Activated CD4-positive, alpha-beta memory T cell treated with anti-CD3 and anti-CD28 coated beads, Interleukin-2, amount 10 ng/mL, durations not matched to agents 7 days and 5 days (primary cell): ENCODE measurements around the gene GBP2. TPM values are rescaled to one million over a fixed set of nuclear protein-coding genes. Genes with fewer than 3 reads are reported as not detected.

Experiments
- CTCF ChIA-PET: fragments of 350-600 bp; sonication (Branson Sonifier 250); formaldehyde crosslinking; loops from one replicate; lab custom pipeline; 2021; ENCODE audit warnings: antibody characterized with exemption, inconsistent platforms; lab: Charles Lee
- POLR2A ChIA-PET: fragments of 350-600 bp; sonication (Branson Sonifier 250); formaldehyde crosslinking; loops from one replicate; lab custom pipeline; 2021; ENCODE audit warnings: antibody characterized with exemption; lab: Charles Lee
- DNase-seq: peaks from one replicate; pipeline ENCODE4 v3.0.0-alpha.2; 2020
- H3K27ac Mint-ChIP-seq: one replicate; pipeline ENCODE4 v1.8.0; 2021; ENCODE audit warnings: mild to moderate bottlenecking, mixed read lengths
- H3K27me3 Mint-ChIP-seq: one replicate; pipeline ENCODE4 v1.8.0; 2021; ENCODE audit warnings: mixed read lengths
- H3K36me3 Mint-ChIP-seq: one replicate; pipeline ENCODE4 v1.8.0; 2021; ENCODE audit warnings: low read depth, mixed read lengths
- H3K4me1 Mint-ChIP-seq: one replicate; pipeline ENCODE4 v1.8.0; 2021; ENCODE audit warnings: mixed read lengths
- H3K4me3 Mint-ChIP-seq: one replicate; pipeline ENCODE4 v1.8.0; 2021; ENCODE audit warnings: mild to moderate bottlenecking, mixed read lengths
- H3K9me3 Mint-ChIP-seq: one replicate; pipeline ENCODE4 v1.8.0; 2021; ENCODE audit warnings: mixed read lengths
- total RNA-seq, 2 experiments: library from RNA; stranded (reverse); gene quantifications; one replicate each; pipeline ENCODE4 v1.2.3, GENCODE V29; 2021

The GBP2 gene
- total RNA-seq, 2 experiments from 2014 or later, result 280 to 281 TPM

- POLR2A ChIA-PET, result interaction anchor here (0.7 to 0.9 kb wide), 2 partner anchors 12 to 84 kb away, joined by 3 read pairs; partner anchors contain the start of gene GBP4
- Mint-ChIP-seq H3K4me1 (peaks cover 22% of the 10 kb centered on the region), H3K36me3 (peaks cover 57% of the 10 kb centered on the region), H3K9me3 (no peaks in the 10 kb centered on the region), H3K27ac (no peak overlapping the region), H3K4me3 (no peak overlapping the region), H3K27me3 (no peaks in the 10 kb centered on the region)
- DNase-seq, result no peak
- CTCF ChIA-PET, result interaction anchor here (0.6 kb wide), 1 partner anchor 1189 kb away, joined by 4 read pairs; no protein-coding TSS in a partner anchor
These were observed 11.3 kb downstream of the GBP2 start for GRCh38 chr1:89114662-89115061.

- no peak for DNase-seq
- H3K4me3 Mint-ChIP-seq, result no peak overlapping the region
- H3K4me1 Mint-ChIP-seq, result peaks cover 24% of the 10 kb centered on the region
- no peak overlapping the region for H3K27ac Mint-ChIP-seq
- peaks cover 73% of the 10 kb centered on the region for H3K36me3 Mint-ChIP-seq
- H3K27me3 Mint-ChIP-seq, result no peaks in the 10 kb centered on the region
- H3K9me3 Mint-ChIP-seq, result no peaks in the 10 kb centered on the region
- ChIA-PET POLR2A (no interaction called here), CTCF (no interaction called here)
These were observed 12.9 kb downstream of the GBP2 start for GRCh38 chr1:89112871-89113613.

- peaks cover 4% of the 10 kb centered on the region for H3K4me1 Mint-ChIP-seq
- ChIA-PET POLR2A (no interaction called here), CTCF (no interaction called here)
- no peak overlapping the region for H3K27ac Mint-ChIP-seq
- H3K36me3 Mint-ChIP-seq, result peaks cover 70% of the 10 kb centered on the region
- H3K27me3 Mint-ChIP-seq, result no peaks in the 10 kb centered on the region
- H3K9me3 Mint-ChIP-seq, result no peaks in the 10 kb centered on the region
- DNase-seq, result no peak
- no peak overlapping the region for H3K4me3 Mint-ChIP-seq
These were observed 21.2 kb downstream of the GBP2 start for GRCh38 chr1:89104687-89105086.

GRCh38 chr1:89104147-89104546 is 21.8 kb downstream of the GBP2 start:
- peaks cover 2% of the 10 kb centered on the region for H3K4me1 Mint-ChIP-seq
- POLR2A ChIA-PET, result no interaction called here
- no peaks in the 10 kb centered on the region for H3K27me3 Mint-ChIP-seq
- DNase-seq, result no peak
- H3K9me3 Mint-ChIP-seq, result no peaks in the 10 kb centered on the region
- CTCF ChIA-PET, result no interaction called here
- H3K36me3 Mint-ChIP-seq, result peaks cover 67% of the 10 kb centered on the region
- H3K4me3 Mint-ChIP-seq, result no peak overlapping the region
- H3K27ac Mint-ChIP-seq, result no peak overlapping the region

GRCh38 chr1:89102021-89102420 is 23.9 kb downstream of the GBP2 start:
- peaks cover 46% of the 10 kb centered on the region for H3K36me3 Mint-ChIP-seq
- H3K27me3 Mint-ChIP-seq, result no peaks in the 10 kb centered on the region
- no peak overlapping the region for H3K27ac Mint-ChIP-seq
- POLR2A ChIA-PET, result interaction anchor here (1.3 kb wide), 1 partner anchor 25 kb away, joined by 3 read pairs; no protein-coding TSS in a partner anchor
- CTCF ChIA-PET, result no interaction called here
- no peak overlapping the region for H3K4me3 Mint-ChIP-seq
- H3K9me3 Mint-ChIP-seq, result peaks cover 4% of the 10 kb centered on the region
- peaks cover 2% of the 10 kb centered on the region for H3K4me1 Mint-ChIP-seq
- no peak for DNase-seq

GRCh38 chr1:89100412-89100811 is 25.5 kb downstream of the GBP2 start:
- peaks cover 17% of the 10 kb centered on the region for H3K9me3 Mint-ChIP-seq
- no peaks in the 10 kb centered on the region for H3K27me3 Mint-ChIP-seq
- H3K36me3 Mint-ChIP-seq, result peaks cover 36% of the 10 kb centered on the region
- POLR2A ChIA-PET, result no interaction called here
- no peak overlapping the region for H3K27ac Mint-ChIP-seq
- no peak for DNase-seq
- CTCF ChIA-PET, result interaction anchor here (1.0 kb wide), 1 partner anchor 15 kb away, joined by 5 read pairs; no protein-coding TSS in a partner anchor
- no peak overlapping the region for H3K4me3 Mint-ChIP-seq
- H3K4me1 Mint-ChIP-seq, result peaks cover 2% of the 10 kb centered on the region

GRCh38 chr1:89098857-89099256 is 27.1 kb downstream of the GBP2 start:
- POLR2A ChIA-PET, result no interaction called here
- no peak overlapping the region for H3K4me3 Mint-ChIP-seq
- CTCF ChIA-PET, result no interaction called here
- no peaks in the 10 kb centered on the region for H3K27me3 Mint-ChIP-seq
- no peaks in the 10 kb centered on the region for H3K4me1 Mint-ChIP-seq
- no peak overlapping the region for H3K27ac Mint-ChIP-seq
- no peak for DNase-seq
- H3K9me3 Mint-ChIP-seq, result peaks cover 17% of the 10 kb centered on the region
- H3K36me3 Mint-ChIP-seq, result peaks cover 21% of the 10 kb centered on the region

- CTCF ChIA-PET, result interaction anchor here (1.3 kb wide), 1 partner anchor 10 kb away, joined by 3 read pairs; no protein-coding TSS in a partner anchor
- H3K36me3 Mint-ChIP-seq, result peaks cover 9% of the 10 kb centered on the region
- no peak overlapping the region for H3K4me3 Mint-ChIP-seq
- no peak overlapping the region for H3K27ac Mint-ChIP-seq
- POLR2A ChIA-PET, result no interaction called here
- H3K9me3 Mint-ChIP-seq, result peaks cover 17% of the 10 kb centered on the region
- no peak for DNase-seq
- no peaks in the 10 kb centered on the region for H3K27me3 Mint-ChIP-seq
- H3K4me1 Mint-ChIP-seq, result no peaks in the 10 kb centered on the region
These were observed 30.2 kb downstream of the GBP2 start for GRCh38 chr1:89095737-89096136.

- H3K27me3 Mint-ChIP-seq, result no peaks in the 10 kb centered on the region
- ChIA-PET CTCF (interaction anchor here (1.1 kb wide), 1 partner anchor 269 kb away, joined by 3 read pairs; no protein-coding TSS in a partner anchor), POLR2A (no interaction called here)
- no peaks in the 10 kb centered on the region for H3K4me1 Mint-ChIP-seq
- H3K4me3 Mint-ChIP-seq, result no peak overlapping the region
- no peak for DNase-seq
- H3K36me3 Mint-ChIP-seq, result no peaks in the 10 kb centered on the region
- no peaks in the 10 kb centered on the region for H3K9me3 Mint-ChIP-seq
- H3K27ac Mint-ChIP-seq, result no peak overlapping the region
These were observed 36.0 kb downstream of the GBP2 start for GRCh38 chr1:89089962-89090361.

GRCh38 chr1:89088572-89088971 is 37.3 kb downstream of the GBP2 start:
- DNase-seq, result no peak
- Mint-ChIP-seq H3K27ac (no peak overlapping the region), H3K36me3 (no peaks in the 10 kb centered on the region), H3K4me3 (no peak overlapping the region), H3K9me3 (no peaks in the 10 kb centered on the region), H3K4me1 (peaks cover 6% of the 10 kb centered on the region), H3K27me3 (no peaks in the 10 kb centered on the region)
- ChIA-PET CTCF (interaction anchor here (1.4 kb wide), 1 partner anchor 105 kb away, joined by 3 read pairs; no protein-coding TSS in a partner anchor), POLR2A (no interaction called here)

- CTCF ChIA-PET, result interaction anchor here (1.3 to 1.4 kb wide), 2 partner anchors 104 to 189 kb away, joined by 3 to 4 read pairs; no protein-coding TSS in a partner anchor
- Mint-ChIP-seq H3K4me1 (peaks cover 6% of the 10 kb centered on the region), H3K36me3 (no peaks in the 10 kb centered on the region), H3K4me3 (no peak overlapping the region), H3K27ac (no peak overlapping the region), H3K9me3 (no peaks in the 10 kb centered on the region), H3K27me3 (no peaks in the 10 kb centered on the region)
- DNase-seq, result no peak
- POLR2A ChIA-PET, result no interaction called here
These were observed 38.7 kb downstream of the GBP2 start for GRCh38 chr1:89087241-89087640.

- no peaks in the 10 kb centered on the region for H3K9me3 Mint-ChIP-seq
- no peak overlapping the region for H3K4me3 Mint-ChIP-seq
- H3K4me1 Mint-ChIP-seq, result peaks cover 6% of the 10 kb centered on the region
- no peaks in the 10 kb centered on the region for H3K27me3 Mint-ChIP-seq
- H3K27ac Mint-ChIP-seq, result no peak overlapping the region
- ChIA-PET POLR2A (interaction anchor here (1.1 to 1.2 kb wide), 2 partner anchors 185 to 186 kb away, joined by 3 to 5 read pairs; partner anchors contain the start of gene GBP5), CTCF (interaction anchor here (0.5 to 2.6 kb wide), 28 partner anchors 10 to 381 kb away, joined by 3 to 21 read pairs (median 4); partner anchors contain the start of genes GBP1, GBP5 and GBP6)
- DNase-seq, result peak; percentile 41
- no peaks in the 10 kb centered on the region for H3K36me3 Mint-ChIP-seq
These were observed 40.1 kb downstream of the GBP2 start for GRCh38 chr1:89085781-89086180.

- ChIA-PET CTCF (interaction anchor here (1.5 to 2.5 kb wide), 2 partner anchors 11 to 371 kb away, joined by 3 to 8 read pairs; no protein-coding TSS in a partner anchor), POLR2A (no interaction called here)
- peaks cover 16% of the 10 kb centered on the region for H3K36me3 Mint-ChIP-seq
These were observed 44.9 kb downstream of the GBP2 start for GRCh38 chr1:89081005-89081404.

More at GRCh38 chr1:89081005-89081404, 44.9 kb downstream of the GBP2 start:
- Mint-ChIP-seq H3K4me1 (peaks cover 6% of the 10 kb centered on the region), H3K9me3 (peaks cover 21% of the 10 kb centered on the region), H3K27me3 (no peaks in the 10 kb centered on the region), H3K4me3 (no peak overlapping the region), H3K27ac (no peak overlapping the region)
- DNase-seq, result no peak
